ENCODE data around the gene PSMD6.

- TF ChIP-seq, protein P1, sequence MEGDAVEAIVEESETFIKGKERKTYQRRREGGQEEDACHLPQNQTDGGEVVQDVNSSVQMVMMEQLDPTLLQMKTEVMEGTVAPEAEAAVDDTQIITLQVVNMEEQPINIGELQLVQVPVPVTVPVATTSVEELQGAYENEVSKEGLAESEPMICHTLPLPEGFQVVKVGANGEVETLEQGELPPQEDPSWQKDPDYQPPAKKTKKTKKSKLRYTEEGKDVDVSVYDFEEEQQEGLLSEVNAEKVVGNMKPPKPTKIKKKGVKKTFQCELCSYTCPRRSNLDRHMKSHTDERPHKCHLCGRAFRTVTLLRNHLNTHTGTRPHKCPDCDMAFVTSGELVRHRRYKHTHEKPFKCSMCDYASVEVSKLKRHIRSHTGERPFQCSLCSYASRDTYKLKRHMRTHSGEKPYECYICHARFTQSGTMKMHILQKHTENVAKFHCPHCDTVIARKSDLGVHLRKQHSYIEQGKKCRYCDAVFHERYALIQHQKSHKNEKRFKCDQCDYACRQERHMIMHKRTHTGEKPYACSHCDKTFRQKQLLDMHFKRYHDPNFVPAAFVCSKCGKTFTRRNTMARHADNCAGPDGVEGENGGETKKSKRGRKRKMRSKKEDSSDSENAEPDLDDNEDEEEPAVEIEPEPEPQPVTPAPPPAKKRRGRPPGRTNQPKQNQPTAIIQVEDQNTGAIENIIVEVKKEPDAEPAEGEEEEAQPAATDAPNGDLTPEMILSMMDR (IDR thresholded peaks at IDR 0.05) = no peak
- TF ChIP-seq POLR2A (IDR thresholded peaks at IDR 0.05) (no peak), EP300 (IDR thresholded peaks at IDR 0.05) (no peak), POLR2AphosphoS5 (IDR thresholded peaks at IDR 0.05) (no peak)
These were observed 33.4 kb upstream of the PSMD6 start for GRCh38 chr3:64056606-64057180.
